ENCODE data around the gene SDCCAG8.

- no peak for TF ChIP-seq CTCF (IDR thresholded peaks at IDR 0.05; ENCODE audit: insufficient read depth, low read depth, low read length)
- no peak for TF ChIP-seq EZH2 (IDR thresholded peaks at IDR 0.05; ENCODE audit: insufficient read depth, low read length)
Observed at GRCh38 chr1:243280571-243281129, 24.8 kb downstream of the SDCCAG8 start.

All from astrocyte (in vitro differentiated cells and primary cell).